Endothelial cell of umbilical vein (primary cell): ENCODE results near the gene CLEC12A. TPM values are rescaled to one million over a fixed set of nuclear protein-coding genes. Genes with fewer than 3 reads are reported as not detected.

Experiments used
- BruUV-seq: library from RNA; stranded (reverse); fragments of 400-500 nt; replicated peaks from 2 replicates; lab custom pipeline; 2021; lab: Mats Ljungman, UMichigan
- CTCF ChIA-PET: fragments of 300-600, 350-600 bp; sonication (Branson Sonifier 250); formaldehyde crosslinking; loops from one replicate; lab custom pipeline; 2021; ENCODE audit warnings: antibody characterized with exemption, inconsistent platforms; lab: Charles Lee
- POLR2A ChIA-PET: fragments of 300-600, 350-600 bp; sonication (Branson Sonifier 250); formaldehyde crosslinking; loops from one replicate; lab custom pipeline; 2021; ENCODE audit warnings: antibody characterized with exemption, inconsistent platforms; lab: Charles Lee
- DNase-seq: peaks from one replicate; pipeline ENCODE4 v3.0.0-alpha.2; 2011; ENCODE audit warnings: low read depth, low spot score
- FAIRE-seq: peaks from 2 replicates; lab custom pipeline; 2011; peaks lifted over from hg19 to GRCh38; lab: Jason Lieb, UNC
- H2AFZ ChIP-seq: 2 replicates; pipeline ENCODE4 v1.6.0; 2012; ENCODE audit warnings: low read depth, low read length, control low read depth, inconsistent platforms
- H3K27ac ChIP-seq: 2 replicates; pipeline ENCODE4 v1.5.1; 2011; ENCODE audit warnings: low read depth, mild to moderate bottlenecking, control low read depth, low read length, moderate library complexity; ENCODE audit not compliant: insufficient read depth
- H3K27me3 ChIP-seq, 2 experiments: 2 replicates each; pipeline versions ENCODE4 v1.6.0 to v1.6.1; 2011; ENCODE audit warnings: low read length in 2 of 2, mixed read lengths in 1 of 2; ENCODE audit not compliant: control insufficient read depth in 2 of 2, insufficient read depth in 2 of 2
- H3K36me3 ChIP-seq, 2 experiments: 2 replicates in 1 of 2; 3 replicates in 1 of 2; pipeline ENCODE4 v1.5.1; 2011; ENCODE audit warnings: low read length in 2 of 2, mild to moderate bottlenecking in 1 of 2, moderate library complexity in 1 of 2; ENCODE audit not compliant: control insufficient read depth in 2 of 2, insufficient read depth in 2 of 2; ENCODE audit errors: extremely low read depth in 1 of 2
- H3K4me1 ChIP-seq: 3 replicates; pipeline ENCODE4 v1.5.1; 2011; ENCODE audit warnings: mild to moderate bottlenecking, low read length; ENCODE audit not compliant: control insufficient read depth, insufficient read depth; ENCODE audit errors: extremely low read depth
- H3K4me2 ChIP-seq: 2 replicates; pipeline ENCODE4 v1.6.1; 2011; ENCODE audit warnings: low read length, control low read depth, mixed read lengths; ENCODE audit not compliant: insufficient read depth
- H3K4me3 ChIP-seq, 3 experiments: fragments of 200-600 bp in 1 of 3; sonication (generic), shearing (Covaris generic) in 1 of 3; replicated peaks in 1 of 3; 2 replicates each; pipeline ENCODE4 v1.5.1; 2011 to 2016; ENCODE audit warnings: control low read depth in 3 of 3, low read length in 3 of 3, mild to moderate bottlenecking in 2 of 3, inconsistent platforms in 1 of 3, low read depth in 1 of 3, moderate library complexity in 1 of 3; ENCODE audit not compliant: insufficient read depth in 1 of 3
- H3K79me2 ChIP-seq: 2 replicates; pipeline ENCODE4 v1.6.0; 2012; ENCODE audit warnings: low read length, inconsistent platforms; ENCODE audit not compliant: control insufficient read depth, insufficient read depth
- H3K9ac ChIP-seq: replicated peaks from 2 replicates; pipeline ENCODE3; 2011; ENCODE audit warnings: low read length, control low read depth; ENCODE audit not compliant: insufficient read depth; ENCODE audit errors: extremely low read depth
- H3K9me1 ChIP-seq: replicated peaks from 3 replicates; pipeline ENCODE4 v1.6.0; 2011; ENCODE audit warnings: mild to moderate bottlenecking, low read length; ENCODE audit not compliant: control insufficient read depth, insufficient read depth; ENCODE audit errors: extremely low read depth
- H3K9me3 ChIP-seq: replicated peaks from 2 replicates; pipeline ENCODE4 v1.5.1; 2012; ENCODE audit warnings: low read length, inconsistent platforms; ENCODE audit not compliant: control insufficient read depth, insufficient read depth
- H4K20me1 ChIP-seq: replicated peaks from 2 replicates; pipeline ENCODE3; 2011; ENCODE audit warnings: mild to moderate bottlenecking, low read length; ENCODE audit not compliant: control insufficient read depth, insufficient read depth; ENCODE audit errors: extremely low read depth
- CTCF ChIP-seq, 2 donors: IDR thresholded peaks; 1 replicate in 1 of 2; 2 replicates in 1 of 2; pipeline ENCODE4 v1.5.1; 2011; ENCODE audit warnings: low read length in 2 of 2, mild to moderate bottlenecking in 2 of 2, moderate library complexity in 2 of 2, control low read depth in 1 of 2, inconsistent platforms in 1 of 2, low read depth in 1 of 2; ENCODE audit not compliant: insufficient read depth in 1 of 2; ENCODE audit errors: extremely low read depth in 1 of 2
- EZH2 ChIP-seq: IDR thresholded peaks from 2 replicates; pipeline ENCODE4 v1.6.1; 2012; ENCODE audit warnings: borderline replicate concordance, low read depth, mild to moderate bottlenecking, moderate library complexity, low read length, inconsistent platforms; ENCODE audit not compliant: severe bottlenecking
- FOS ChIP-seq: IDR thresholded peaks from 2 replicates; pipeline ENCODE4 v1.6.1; 2011; ENCODE audit warnings: mild to moderate bottlenecking, low read length, moderate library complexity, borderline replicate concordance; ENCODE audit not compliant: insufficient read depth
- GATA2 ChIP-seq: IDR thresholded peaks from 2 replicates; pipeline ENCODE4 v1.7.0; 2011; ENCODE audit warnings: low read depth, mild to moderate bottlenecking, moderate library complexity, mixed read lengths, low read length; ENCODE audit not compliant: insufficient read length, insufficient read depth
- JUN ChIP-seq: IDR thresholded peaks from 2 replicates; pipeline ENCODE4 v1.6.1; 2011; ENCODE audit warnings: borderline replicate concordance, low read depth; ENCODE audit not compliant: insufficient read length, insufficient read depth
- MAX ChIP-seq: IDR thresholded peaks from 2 replicates; pipeline ENCODE4 v1.6.1; 2011; ENCODE audit not compliant: insufficient read depth, insufficient read length
- MYC ChIP-seq: IDR thresholded peaks from one replicate; pipeline ENCODE4 v1.6.1; 2011; ENCODE audit warnings: mild to moderate bottlenecking, low read depth, low read length
- POLR2A ChIP-seq: IDR thresholded peaks from 2 replicates; pipeline ENCODE4 v1.6.1; 2012; ENCODE audit warnings: low read depth, mild to moderate bottlenecking, control low read depth, low read length
- POLR2AphosphoS5 ChIP-seq: IDR thresholded peaks from 2 replicates; pipeline ENCODE4 v1.6.1; 2012; ENCODE audit warnings: low read depth, mild to moderate bottlenecking, control low read depth, low read length, moderate library complexity; ENCODE audit not compliant: insufficient read depth
- dilution Hi-C: fragments of 300-500 bp; cut with MboI; formaldehyde crosslinking; loops from one replicate; pipeline ENCODE4 v1.15.0; 2019; ENCODE audit warnings: low sequenced_read_pairs; ENCODE audit not compliant: extremely low pct_ligation_motif_present
- intact Hi-C: fragments of 100-400 bp; cut with micrococcal nuclease; formaldehyde crosslinking; loops from one replicate; pipeline ENCODE4 v1.10.0; 2022
- polyA plus RNA-seq, 4 experiments: library from polyadenylated mRNA; depleted of rRNA in 3 of 4; stranded (reverse) in 3 of 4; unstranded in 1 of 4; fragments of >200 nt; gene quantifications; 2 replicates each; pipeline versions ENCODE4 v1.2.1 to v1.2.3, GENCODE V29; 2011 to 2012; ENCODE audit warnings: missing spikeins in 1 of 4
- total RNA-seq: library from RNA; stranded (reverse); gene quantifications from 2 replicates; pipeline ENCODE4 v1.2.3, GENCODE V29; 2021

CLEC12A gene
- total and polyA plus RNA-seq, 2 donors (not counting 3 experiments of a cell fraction or from before 2014, with no cell fraction given), result not detected

GRCh38 chr12:9992296-9992695 is 21.1 kb downstream of the CLEC12A start:
- no TSS peak for BruUV-seq
- dilution Hi-C loops, result no loop called here
- Histone ChIP-seq H3K4me2 (no peak overlapping the region), H3K9ac (no peak overlapping the region), H3K79me2 (no peaks in the 10 kb centered on the region), H3K9me3 (no peaks in the 10 kb centered on the region), H3K27me3 (peaks cover 0 to 2% of the 10 kb centered on the region in 2 experiments), H4K20me1 (no peaks in the 10 kb centered on the region), H3K27ac (no peak overlapping the region), H3K9me1 (no peaks in the 10 kb centered on the region), H3K4me3 (no peak overlapping the region), H3K4me1 (no peaks in the 10 kb centered on the region), H2AFZ (no peak overlapping the region), H3K36me3 (no peaks in the 10 kb centered on the region)
- peak; percentile 33 for FAIRE-seq
- DNase-seq, result no peak
- intact Hi-C loops, result no loop called here
- POLR2A ChIA-PET, result no interaction called here
- CTCF ChIA-PET, result no interaction called here
- TF ChIP-seq FOS, result no peak
- no peak for TF ChIP-seq MYC
- no peak for TF ChIP-seq POLR2AphosphoS5
- no peak for TF ChIP-seq POLR2A
- no peak for TF ChIP-seq MAX
- TF ChIP-seq JUN, result no peak
- no peak for TF ChIP-seq EZH2
- no peak for TF ChIP-seq CTCF (IDR thresholded peaks at IDR 0.05; ENCODE audit: extremely low read depth in 1 of 2, insufficient read depth in 1 of 2, low read depth in 1 of 2, low read length in 2 of 2)
- TF ChIP-seq GATA2, result no peak
